Ishikawa (cell line): ENCODE results near the gene KRT9.

Experiments used
- CEBPB ChIP-seq: IDR thresholded peaks from 2 replicates; pipeline ENCODE4 v1.6.1; 2012
- CREB1 ChIP-seq: IDR thresholded peaks from 2 replicates; pipeline ENCODE4 v1.6.1; 2012; ENCODE audit warnings: low read depth
- EGR1 ChIP-seq: IDR thresholded peaks from 2 replicates; pipeline ENCODE4 v1.6.1; 2012
- EP300 ChIP-seq: IDR thresholded peaks from 2 replicates; pipeline ENCODE4 v1.6.1; 2012; ENCODE audit warnings: borderline replicate concordance
- FOXM1 ChIP-seq: IDR thresholded peaks from 2 replicates; pipeline ENCODE4 v1.6.1; 2012; ENCODE audit warnings: low read depth, borderline replicate concordance
- MAX ChIP-seq: IDR thresholded peaks from 2 replicates; pipeline ENCODE4 v1.6.1; 2012
- NFIC ChIP-seq: IDR thresholded peaks from 2 replicates; pipeline ENCODE4 v1.6.1; 2012
- RAD21 ChIP-seq: IDR thresholded peaks from 2 replicates; pipeline ENCODE4 v1.6.1; 2012; ENCODE audit warnings: low read depth
- REST ChIP-seq: IDR thresholded peaks from 2 replicates; pipeline ENCODE4 v1.6.1; 2012; ENCODE audit warnings: low read depth, mild to moderate bottlenecking
- TAF1 ChIP-seq: IDR thresholded peaks from 2 replicates; pipeline ENCODE4 v1.6.1; 2012; ENCODE audit warnings: low read depth, mild to moderate bottlenecking
- TCF12 ChIP-seq: IDR thresholded peaks from 2 replicates; pipeline ENCODE4 v1.6.1; 2012; ENCODE audit warnings: low read depth
- TEAD4 ChIP-seq: IDR thresholded peaks from 2 replicates; pipeline ENCODE4 v1.6.1; 2012
- USF1 ChIP-seq: IDR thresholded peaks from 2 replicates; pipeline ENCODE4 v1.6.1; 2012
- YY1 ChIP-seq: IDR thresholded peaks from 2 replicates; pipeline ENCODE4 v1.6.1; 2012; ENCODE audit warnings: low read depth
- ZBTB7A ChIP-seq: IDR thresholded peaks from 2 replicates; pipeline ENCODE4 v1.6.1; 2012; ENCODE audit warnings: low read depth

Gene KRT9

GRCh38 chr17:41547378-41547841, 24.4 kb downstream of the KRT9 start:
- TF ChIP-seq TEAD4 (no peak), YY1 (no peak), TCF12 (no peak), EP300 (no peak), CREB1 (no peak), REST (no peak), TAF1 (no peak), USF1 (no peak), RAD21 (no peak), EGR1 (no peak)

GRCh38 chr17:41546819-41547218, 25.0 kb downstream of the KRT9 start:
- TF ChIP-seq TAF1 (no peak), TEAD4 (no peak), EP300 (no peak), FOXM1 (no peak), TCF12 (no peak), YY1 (no peak), MAX (no peak), CEBPB (no peak), CREB1 (no peak), REST (no peak), RAD21 (no peak), USF1 (no peak), NFIC (no peak), EGR1 (no peak), ZBTB7A (no peak)

- TF ChIP-seq YY1, result no peak
- no peak for TF ChIP-seq NFIC
- TF ChIP-seq RAD21, result no peak
- TF ChIP-seq FOXM1, result no peak
- TF ChIP-seq REST, result no peak
- no peak for TF ChIP-seq TCF12
- no peak for TF ChIP-seq USF1
- no peak for TF ChIP-seq EP300
- TF ChIP-seq TAF1, result no peak
- no peak for TF ChIP-seq CEBPB
- TF ChIP-seq MAX, result no peak
- TF ChIP-seq CREB1, result no peak
Observed at GRCh38 chr17:41545829-41546410, 25.9 kb downstream of the KRT9 start.

- TF ChIP-seq YY1 (no peak), MAX (no peak), REST (no peak), EP300 (no peak), USF1 (no peak), TEAD4 (no peak), CEBPB (no peak), ZBTB7A (no peak), NFIC (no peak), CREB1 (no peak), TAF1 (no peak)
Observed at GRCh38 chr17:41544935-41545334, 26.9 kb downstream of the KRT9 start.
